ENCODE measurements around the gene RGS6.
A peak's percentile ranks its signal among the peaks of the same experiment; 100 is the strongest.

Gene RGS6

GRCh38 chr14:72261068-72261467 is 328.8 kb downstream of the RGS6 start:
- no peak for DNase-seq
- intact Hi-C loops (cut with DNase I), result no loop called here

- no peak for DNase-seq
- intact Hi-C loops (cut with DNase I), result no loop called here
Observed at GRCh38 chr14:72262771-72263170, 330.5 kb downstream of the RGS6 start.

- intact Hi-C loops (cut with DNase I), result no loop called here
- DNase-seq, result no peak
Observed at GRCh38 chr14:72264716-72265115, 332.5 kb downstream of the RGS6 start.

- intact Hi-C loops (cut with DNase I), result no loop called here
- no peak for DNase-seq
Observed at GRCh38 chr14:72270147-72270727, 338.0 kb downstream of the RGS6 start.

GRCh38 chr14:72270749-72271148 is 338.5 kb downstream of the RGS6 start:
- intact Hi-C loops (cut with DNase I), result no loop called here
- no peak for DNase-seq

- intact Hi-C loops (cut with DNase I), result no loop called here
- DNase-seq, result no peak
Observed at GRCh38 chr14:72275242-72275641, 343.0 kb downstream of the RGS6 start.

- intact Hi-C loops (cut with DNase I), result no loop called here
- no peak for DNase-seq
Observed at GRCh38 chr14:72278316-72278715, 346.1 kb downstream of the RGS6 start.

GRCh38 chr14:72284176-72284575 is 351.9 kb downstream of the RGS6 start:
- intact Hi-C loops (cut with DNase I), result no loop called here

GRCh38 chr14:72290241-72290640 is 358.0 kb downstream of the RGS6 start:
- intact Hi-C loops (cut with DNase I), result no loop called here
- DNase-seq, result no peak

More at GRCh38 chr14:72284176-72284575, 351.9 kb downstream of the RGS6 start:
- DNase-seq, result no peak

GRCh38 chr14:72291908-72292688 is 359.9 kb downstream of the RGS6 start:
- intact Hi-C loops (cut with DNase I), result no loop called here
- DNase-seq, result peak in 22 of 42 donors; percentile 4 to 73 (median 39)

GRCh38 chr14:72292689-72293024 is 360.4 kb downstream of the RGS6 start:
- no peak for DNase-seq
- intact Hi-C loops (cut with DNase I), result no loop called here

- intact Hi-C loops (cut with DNase I), result no loop called here
- no peak for DNase-seq
Observed at GRCh38 chr14:72301352-72301751, 369.1 kb downstream of the RGS6 start.

GRCh38 chr14:72303930-72304329 is 371.7 kb downstream of the RGS6 start:
- DNase-seq, result no peak
- intact Hi-C loops (cut with DNase I), result no loop called here

GRCh38 chr14:72305561-72305960 is 373.3 kb downstream of the RGS6 start:
- DNase-seq, result no peak
- intact Hi-C loops (cut with DNase I), result no loop called here

GRCh38 chr14:72308967-72309485 is 376.8 kb downstream of the RGS6 start:
- DNase-seq, result no peak
- intact Hi-C loops (cut with DNase I), result no loop called here

GRCh38 chr14:72311116-72311515 is 378.9 kb downstream of the RGS6 start:
- intact Hi-C loops (cut with DNase I), result no loop called here
- no peak for DNase-seq

- no peak for DNase-seq
- intact Hi-C loops (cut with DNase I), result no loop called here
Observed at GRCh38 chr14:72311516-72311915, 379.3 kb downstream of the RGS6 start.

- intact Hi-C loops (cut with DNase I), result no loop called here
- no peak for DNase-seq
Observed at GRCh38 chr14:72314808-72315435, 382.7 kb downstream of the RGS6 start.

- intact Hi-C loops (cut with DNase I), result no loop called here
Observed at GRCh38 chr14:72315714-72316113, 383.5 kb downstream of the RGS6 start.

GRCh38 chr14:72318648-72319047 is 386.4 kb downstream of the RGS6 start:
- intact Hi-C loops (cut with DNase I), result no loop called here
- DNase-seq, result no peak

More at GRCh38 chr14:72315714-72316113, 383.5 kb downstream of the RGS6 start:
- no peak for DNase-seq

Measured in head of caudate nucleus (tissue), 42 donors.